ENCODE measurements around the gene SPATA7.

The SPATA7 gene

DNA sequence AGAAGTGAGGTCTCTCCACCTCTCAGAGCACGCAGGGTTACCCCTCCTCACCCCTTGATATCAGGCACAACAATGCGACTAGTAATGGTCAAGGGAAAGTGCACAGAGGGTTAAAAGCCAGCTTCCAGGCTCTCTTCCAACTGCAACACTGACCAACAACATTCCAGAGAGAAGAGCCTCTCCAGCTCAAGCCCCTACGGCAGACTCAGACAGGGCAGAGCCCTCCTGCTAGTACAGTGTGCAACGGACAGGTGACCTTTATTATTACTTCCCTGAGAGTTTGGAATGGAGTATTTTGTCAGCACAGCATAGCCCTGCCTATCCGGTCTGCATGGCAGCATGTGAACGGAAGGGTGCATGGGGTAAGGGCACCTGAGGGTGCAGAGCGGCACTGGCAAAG, 96.3 kb downstream of the SPATA7 start:
- no peak overlapping the region for H3K27ac Mint-ChIP-seq
- ATAC-seq (replicated peaks) (no peak), DNase-seq (no peak)
- H3K4me1 Mint-ChIP-seq, result no peaks in the 10 kb centered on the region
- H3K4me3 Mint-ChIP-seq, result no peak overlapping the region
- peaks cover 0 to 2% of the 10 kb centered on the region in 2 donors for H3K9me3 Mint-ChIP-seq
- H3K36me3 Mint-ChIP-seq, result no peaks in the 10 kb centered on the region
- peaks cover 11 to 20% of the 10 kb centered on the region in 2 donors for H3K27me3 Mint-ChIP-seq

DNA sequence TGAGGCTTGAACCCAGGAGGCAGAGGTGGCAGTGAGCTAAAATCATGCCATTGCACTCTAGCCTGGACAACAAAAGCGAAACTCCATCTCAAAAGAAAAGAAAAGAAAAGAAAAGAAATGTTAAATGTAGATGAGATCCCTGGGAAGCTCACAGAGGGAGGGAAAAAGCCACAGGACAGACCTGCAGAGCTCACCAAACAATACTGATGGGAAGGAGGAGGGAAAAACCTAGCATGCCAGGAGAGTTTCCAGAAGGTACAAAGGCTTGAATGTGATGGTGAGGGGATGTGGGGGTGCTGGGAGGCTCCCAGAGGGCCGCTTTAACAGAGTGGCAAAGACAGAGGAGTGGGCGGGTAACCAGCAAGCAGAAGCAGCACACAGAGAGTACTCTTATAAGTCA, 97.1 kb downstream of the SPATA7 start:
- no peaks in the 10 kb centered on the region for H3K36me3 Mint-ChIP-seq
- ATAC-seq (replicated peaks) (no peak), DNase-seq (no peak)
- no peaks in the 10 kb centered on the region for H3K4me1 Mint-ChIP-seq
- peaks cover 0 to 2% of the 10 kb centered on the region in 2 donors for H3K9me3 Mint-ChIP-seq
- H3K4me3 Mint-ChIP-seq, result no peak overlapping the region
- H3K27ac Mint-ChIP-seq, result no peak overlapping the region
- peaks cover 11 to 20% of the 10 kb centered on the region in 2 donors for H3K27me3 Mint-ChIP-seq
